Subcutaneous adipose tissue (tissue), 4 donors: ENCODE data around the gene ZNF407. TPM values are rescaled to one million over a fixed set of nuclear protein-coding genes. Genes with fewer than 3 reads are reported as not detected.

ENCODE experiments used
- total RNA-seq, 4 donors: library from RNA; depleted of rRNA; stranded (reverse); fragments of >200 nt; gene quantifications; one replicate each; pipeline ENCODE4 v1.1.0, GENCODE V29; 2016
- TF ChIP-seq, protein P1 (sequence below): fragments of 450-650 bp; IDR thresholded peaks from one replicate; pipeline ENCODE4 v1.5.1; 2016; ENCODE audit warnings: low read depth, mild to moderate bottlenecking, control low read depth, antibody characterized with exemption, moderate library complexity

ZNF407 gene
- total RNA-seq, 4 donors from 2014 or later = 16.0 to 24.3 (median 19.6) TPM

DNA sequence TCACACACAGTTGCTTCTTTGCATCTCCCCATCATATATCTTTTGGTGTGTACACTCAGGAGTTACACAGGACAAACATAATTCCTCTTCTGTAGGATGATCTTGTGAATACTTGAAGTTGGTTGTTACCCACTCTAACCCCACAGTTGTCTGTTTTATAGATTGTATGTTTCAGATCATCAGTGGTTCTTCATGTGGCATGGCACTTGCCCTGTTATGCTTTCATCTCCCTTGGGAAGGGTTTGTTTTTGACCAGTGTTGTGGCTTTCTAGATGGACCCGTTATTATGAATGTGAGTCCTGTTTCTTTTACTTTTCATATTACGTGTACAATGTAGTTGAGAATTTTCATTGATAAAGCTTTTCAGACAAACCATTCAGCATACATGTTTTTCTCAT lies 82.0 kb downstream of the ZNF407 start:
- TF ChIP-seq, protein P1, sequence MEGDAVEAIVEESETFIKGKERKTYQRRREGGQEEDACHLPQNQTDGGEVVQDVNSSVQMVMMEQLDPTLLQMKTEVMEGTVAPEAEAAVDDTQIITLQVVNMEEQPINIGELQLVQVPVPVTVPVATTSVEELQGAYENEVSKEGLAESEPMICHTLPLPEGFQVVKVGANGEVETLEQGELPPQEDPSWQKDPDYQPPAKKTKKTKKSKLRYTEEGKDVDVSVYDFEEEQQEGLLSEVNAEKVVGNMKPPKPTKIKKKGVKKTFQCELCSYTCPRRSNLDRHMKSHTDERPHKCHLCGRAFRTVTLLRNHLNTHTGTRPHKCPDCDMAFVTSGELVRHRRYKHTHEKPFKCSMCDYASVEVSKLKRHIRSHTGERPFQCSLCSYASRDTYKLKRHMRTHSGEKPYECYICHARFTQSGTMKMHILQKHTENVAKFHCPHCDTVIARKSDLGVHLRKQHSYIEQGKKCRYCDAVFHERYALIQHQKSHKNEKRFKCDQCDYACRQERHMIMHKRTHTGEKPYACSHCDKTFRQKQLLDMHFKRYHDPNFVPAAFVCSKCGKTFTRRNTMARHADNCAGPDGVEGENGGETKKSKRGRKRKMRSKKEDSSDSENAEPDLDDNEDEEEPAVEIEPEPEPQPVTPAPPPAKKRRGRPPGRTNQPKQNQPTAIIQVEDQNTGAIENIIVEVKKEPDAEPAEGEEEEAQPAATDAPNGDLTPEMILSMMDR = no peak

DNA sequence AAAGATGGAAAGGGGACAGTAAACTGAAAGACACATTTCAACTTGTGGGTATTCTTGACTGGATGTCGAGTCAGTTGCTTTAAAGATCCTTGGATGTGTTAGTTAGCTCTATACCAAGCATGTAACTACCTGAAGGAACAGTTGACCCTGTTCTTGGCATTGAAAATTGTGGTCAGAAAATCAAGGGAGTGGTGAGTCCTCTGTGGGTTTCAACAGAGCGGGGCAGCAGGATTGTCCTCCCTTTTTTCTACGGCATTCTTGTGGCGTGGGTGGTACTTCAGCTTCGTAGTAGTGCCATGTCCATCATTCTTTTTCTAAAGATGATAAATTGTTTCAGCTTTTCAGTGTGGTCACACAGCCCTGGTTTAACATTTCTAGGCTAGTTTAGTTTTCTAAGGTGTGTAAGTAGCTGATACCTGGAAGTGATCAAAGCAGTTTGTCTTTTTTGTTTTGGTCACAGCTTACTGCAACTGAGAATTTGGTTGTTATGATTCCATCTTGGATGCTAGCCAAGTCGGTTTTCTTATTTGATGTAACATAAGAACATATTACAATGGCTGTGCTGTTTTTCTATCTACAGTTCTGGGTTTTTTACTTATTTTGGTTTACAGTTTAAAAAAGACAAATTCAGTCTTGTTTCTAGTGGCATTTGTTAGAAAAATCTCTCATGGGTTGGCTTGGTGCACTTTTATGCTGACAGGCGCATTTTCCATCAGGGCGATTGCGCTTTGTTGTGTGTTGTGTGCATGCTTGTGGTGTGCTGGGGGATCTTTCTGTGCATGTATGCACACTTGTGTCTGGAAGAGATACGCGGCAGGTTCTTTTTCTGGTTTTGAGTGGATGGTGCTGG lies 84.7 kb downstream of the ZNF407 start:
- TF ChIP-seq, protein P1 = no peak

DNA sequence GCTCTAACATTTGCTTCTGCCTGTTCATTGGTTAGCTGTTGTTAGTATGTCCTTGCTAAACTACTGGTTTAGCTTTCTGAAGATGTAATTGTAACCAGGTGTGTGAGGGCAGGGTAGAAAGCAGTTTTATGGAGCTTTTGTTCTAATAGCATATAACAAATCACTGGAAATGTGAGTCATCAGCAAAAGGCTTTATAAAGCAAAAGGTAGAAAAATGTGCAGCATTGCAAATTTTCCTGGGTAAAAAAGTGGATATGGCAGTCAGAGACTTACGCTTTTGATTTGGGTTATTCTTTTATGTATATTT lies 85.3 kb downstream of the ZNF407 start:
- TF ChIP-seq, protein P1 = no peak

DNA sequence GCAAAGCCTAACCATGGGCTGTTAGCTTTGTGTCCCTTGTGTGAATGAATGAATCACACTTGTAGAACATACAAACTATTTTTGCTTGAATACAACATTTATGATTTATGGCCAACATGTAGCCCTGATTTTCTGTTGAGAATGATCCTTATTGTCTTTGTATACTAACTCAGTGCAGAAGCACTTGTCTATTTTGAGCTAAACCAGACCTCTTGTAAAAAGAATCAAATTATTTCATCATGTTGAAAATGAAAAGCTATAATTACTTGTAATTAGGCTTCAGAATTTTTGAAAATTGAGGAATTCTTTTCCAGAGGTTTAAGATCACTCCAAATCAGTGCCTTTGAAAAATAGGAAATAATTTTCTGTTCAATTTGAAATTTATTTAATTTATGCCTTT lies 85.9 kb downstream of the ZNF407 start:
- TF ChIP-seq, protein P1 = no peak

DNA sequence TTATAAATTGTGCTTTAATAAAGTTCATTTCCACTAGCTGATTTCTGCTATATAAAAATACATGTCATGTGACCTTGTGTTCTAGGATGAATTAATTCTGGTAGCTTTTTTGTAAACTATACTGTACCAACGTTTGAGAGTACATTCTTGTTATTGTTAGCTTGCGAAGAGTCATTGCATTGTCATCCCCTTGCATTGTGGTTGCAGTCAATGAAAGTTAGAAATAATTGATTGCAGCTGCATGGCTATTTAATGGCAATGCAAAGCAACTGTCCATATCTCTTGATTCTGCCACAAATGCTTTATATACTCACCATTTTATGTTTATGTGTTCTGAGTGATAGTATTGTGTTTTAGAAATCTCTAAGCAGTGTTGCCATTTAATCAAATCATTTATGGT lies 91.6 kb downstream of the ZNF407 start:
- TF ChIP-seq, protein P1 = no peak

DNA sequence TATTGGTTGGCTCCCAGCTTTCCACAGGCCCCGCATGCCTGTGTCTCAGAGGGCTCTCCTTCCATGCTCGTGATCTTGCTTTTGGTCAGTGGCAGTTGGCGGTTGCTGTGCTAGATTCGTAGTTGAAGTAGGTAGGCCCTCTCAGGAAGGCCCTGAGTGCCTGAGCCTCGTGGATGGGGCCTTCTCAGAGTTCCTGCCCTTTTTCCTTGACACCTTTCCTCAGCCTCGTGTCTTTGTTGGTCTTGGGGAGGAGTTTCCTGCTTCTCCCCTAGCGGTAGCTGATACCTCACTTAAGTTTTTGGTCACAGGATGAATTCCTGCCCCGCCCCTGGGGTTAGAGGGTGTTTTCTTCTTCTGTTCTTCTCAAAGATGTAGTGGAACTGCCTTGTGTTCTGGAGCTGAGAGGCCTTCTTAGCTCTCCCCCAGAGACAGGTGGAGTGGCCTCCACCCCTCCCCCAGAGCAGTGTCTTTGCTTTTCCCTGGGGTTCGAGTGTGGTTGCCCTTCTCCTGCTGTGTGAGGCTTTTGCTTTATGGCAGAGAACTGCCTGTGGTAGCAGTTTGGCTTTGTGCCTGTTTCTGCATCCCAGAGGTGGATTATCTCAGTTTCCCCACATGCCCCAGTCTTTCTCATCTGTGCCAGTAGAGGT lies 94.8 kb downstream of the ZNF407 start:
- TF ChIP-seq, protein P1 = no peak

DNA sequence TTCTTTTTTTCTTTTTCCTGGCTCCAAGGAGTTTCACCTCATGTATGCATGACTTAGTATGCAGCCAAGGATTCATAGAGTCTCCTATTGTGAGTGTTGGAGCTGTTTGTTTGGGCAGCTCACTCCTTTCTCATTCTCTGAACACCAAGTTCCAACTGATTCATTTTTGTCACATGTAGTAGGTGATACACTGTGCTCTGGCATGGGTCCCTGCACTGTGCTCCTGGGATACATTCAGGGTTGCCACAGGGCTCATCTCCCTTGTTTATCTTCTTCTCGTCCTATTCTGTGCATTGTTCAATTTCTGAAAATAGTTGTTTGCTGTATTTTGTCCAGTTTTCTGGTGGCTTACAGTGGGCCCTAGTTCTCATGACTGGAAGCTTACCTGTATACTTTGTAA lies 96.8 kb downstream of the ZNF407 start:
- TF ChIP-seq, protein P1 = no peak
